IMR-90 (cell line): ENCODE data around the gene PGR.

Experiments
- CTCF ChIP-seq: conservative IDR thresholded peaks from 2 replicates; pipeline ENCODE4 v1.5.1; 2012; ENCODE audit warnings: mild to moderate bottlenecking, low read depth, low read length, improper control_type of control experiment
- ELK1 ChIP-seq: fragments of 150-350 bp; IDR thresholded peaks from 2 replicates; pipeline ENCODE4 v1.6.1; 2016; ENCODE audit warnings: low read depth, mild to moderate bottlenecking, low read length, moderate library complexity, borderline replicate concordance
- FOS ChIP-seq: fragments of 150-350 bp; IDR thresholded peaks from 2 replicates; pipeline ENCODE4 v1.6.1; 2016; ENCODE audit warnings: low read depth, low read length
- MXI1 ChIP-seq: IDR thresholded peaks from 2 replicates; pipeline ENCODE4 v1.6.1; 2012; ENCODE audit warnings: low read depth, mild to moderate bottlenecking, low read length, moderate library complexity, borderline replicate concordance
- POLR2A ChIP-seq: IDR thresholded peaks from 2 replicates; pipeline ENCODE4 v1.6.1; 2012; ENCODE audit warnings: mild to moderate bottlenecking, low read depth, low read length
- RCOR1 ChIP-seq: IDR thresholded peaks from 2 replicates; pipeline ENCODE4 v1.6.1; 2012; ENCODE audit warnings: mild to moderate bottlenecking, low read length, improper control_type of control experiment; ENCODE audit not compliant: insufficient replicate concordance
- SMC3 ChIP-seq: fragments of 150-350 bp; IDR thresholded peaks from 2 replicates; pipeline ENCODE4 v1.6.1; 2016; ENCODE audit warnings: low read depth, mild to moderate bottlenecking, antibody characterized with exemption, low read length, moderate library complexity

GRCh38 chr11:100990931-100991330 is 138.7 kb downstream of the PGR start:
- TF ChIP-seq CTCF, result no peak
- TF ChIP-seq POLR2A, result no peak
- no peak for TF ChIP-seq RCOR1
- no peak for TF ChIP-seq ELK1
- TF ChIP-seq MXI1, result no peak
- no peak for TF ChIP-seq SMC3
- TF ChIP-seq FOS, result no peak
